ENCODE results near the gene KIF16B.

Gene KIF16B

DNA sequence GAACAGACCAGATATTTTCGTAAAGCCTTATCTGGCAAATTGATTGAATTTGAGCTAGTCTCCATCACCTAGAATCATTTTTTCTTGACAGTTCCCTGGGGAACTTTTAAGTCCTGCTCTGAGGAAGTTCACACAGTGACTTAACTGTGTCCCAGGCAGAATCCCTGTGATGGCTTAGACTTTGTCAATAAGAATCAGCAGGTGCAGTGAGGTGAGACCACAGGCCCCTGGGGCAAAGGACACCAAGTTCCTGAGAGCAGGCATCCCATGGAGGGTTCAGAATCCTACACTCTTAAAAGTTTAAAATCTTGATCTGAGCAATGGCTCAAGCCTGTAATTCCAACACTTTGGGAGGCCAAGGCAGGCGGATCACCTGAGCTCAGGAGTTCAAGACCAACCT lies 13.0 kb downstream of the KIF16B start:
- POLR2A ChIA-PET, result no interaction called here
- no peak overlapping the region for H3K27ac ChIP-seq (ENCODE audit: extremely low read depth, low read depth, low read length)

DNA sequence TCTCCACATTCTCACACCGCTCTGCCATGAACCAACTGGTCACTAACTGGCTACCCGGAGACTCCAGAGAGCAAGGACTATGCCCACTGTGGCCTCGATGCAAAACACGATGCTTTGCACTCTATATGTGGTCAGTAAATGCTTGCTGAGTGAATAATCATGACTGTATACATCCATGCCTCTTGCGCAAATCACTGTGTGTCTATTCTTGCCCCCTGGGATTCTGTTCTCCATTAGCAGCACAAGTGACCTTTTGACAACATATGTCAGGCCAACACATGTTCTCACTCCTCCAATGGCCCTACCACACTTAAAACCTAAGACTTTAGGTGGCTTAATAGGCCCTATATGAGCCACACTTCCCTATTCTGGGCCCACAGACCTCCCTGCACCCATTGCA lies 16.9 kb downstream of the KIF16B start:
- Histone ChIP-seq H3K27ac (ENCODE audit: extremely low read depth, low read depth, low read length) (no peak overlapping the region), H3K36me3 (ENCODE audit: control insufficient read depth in 2 of 2, insufficient read depth in 1 of 2, low read length in 2 of 2) (no peaks in the 10 kb centered on the region), H3K4me3 (ENCODE audit: low read depth, low read length) (no peak overlapping the region), H3K4me1 (ENCODE audit: control insufficient read depth, insufficient read depth, low read length) (peaks cover 3% of the 10 kb centered on the region; the same call in 1 of the 2 replicates), H3K9me3 (ENCODE audit: control insufficient read depth, insufficient read depth, low read depth, low read length) (no peaks in the 10 kb centered on the region)
- CTCF ChIA-PET, result no interaction called here
- TF ChIP-seq HOXD13 (CRISPR knock-in tag; IDR thresholded peaks at IDR 0.05; ENCODE audit: borderline replicate concordance), result no peak
- no peak for TF ChIP-seq ZNF658 (tag by site-specific recombination; IDR thresholded peaks at IDR 0.05)
- POLR2A ChIA-PET, result interaction anchor here (0.6 kb wide), 1 partner anchor 19 kb away, joined by 3 read pairs; no protein-coding TSS in a partner anchor

More for the DNA sequence above, 13.0 kb downstream of the KIF16B start:
- CTCF ChIA-PET, result interaction anchor here (0.6 to 0.9 kb wide), 3 partner anchors 41 to 802 kb away, joined by 3 to 5 read pairs (median 3); no protein-coding TSS in a partner anchor
- Histone ChIP-seq H3K4me3 (ENCODE audit: low read depth, low read length) (no peak overlapping the region), H3K4me1 (ENCODE audit: control insufficient read depth, insufficient read depth, low read length) (peaks cover 2% of the 10 kb centered on the region; the same call in 1 of the 2 replicates), H3K36me3 (ENCODE audit: control insufficient read depth in 2 of 2, insufficient read depth in 1 of 2, low read length in 2 of 2) (no peaks in the 10 kb centered on the region), H3K9me3 (ENCODE audit: control insufficient read depth, insufficient read depth, low read depth, low read length) (no peaks in the 10 kb centered on the region)
- TF ChIP-seq ZNF426 (tag by site-specific recombination; IDR thresholded peaks at IDR 0.05), result no peak
- peak; percentile 70 for TF ChIP-seq ZIC2 (tag by site-specific recombination; IDR thresholded peaks at IDR 0.05)

GRCh38 chr20:16555754-16556153 lies 17.5 kb downstream of the KIF16B start:
- ChIA-PET CTCF (no interaction called here), POLR2A (interaction anchor here (0.6 kb wide), 1 partner anchor 20 kb away, joined by 3 read pairs; no protein-coding TSS in a partner anchor)
- H3K36me3 ChIP-seq (ENCODE audit: control insufficient read depth in 2 of 2, insufficient read depth in 1 of 2, low read length in 2 of 2), result no peaks in the 10 kb centered on the region
- no peak overlapping the region for H3K4me3 ChIP-seq (ENCODE audit: low read depth, low read length)
- H3K9me3 ChIP-seq (ENCODE audit: control insufficient read depth, insufficient read depth, low read depth, low read length), result no peaks in the 10 kb centered on the region
- no peak for TF ChIP-seq KLF7 (tag by site-specific recombination; IDR thresholded peaks at IDR 0.05; ENCODE audit: borderline replicate concordance)
- no peak overlapping the region for H3K27ac ChIP-seq (ENCODE audit: extremely low read depth, low read depth, low read length)
- peaks cover 3% of the 10 kb centered on the region; the same call in 1 of the 2 replicates for H3K4me1 ChIP-seq (ENCODE audit: control insufficient read depth, insufficient read depth, low read length)

DNA sequence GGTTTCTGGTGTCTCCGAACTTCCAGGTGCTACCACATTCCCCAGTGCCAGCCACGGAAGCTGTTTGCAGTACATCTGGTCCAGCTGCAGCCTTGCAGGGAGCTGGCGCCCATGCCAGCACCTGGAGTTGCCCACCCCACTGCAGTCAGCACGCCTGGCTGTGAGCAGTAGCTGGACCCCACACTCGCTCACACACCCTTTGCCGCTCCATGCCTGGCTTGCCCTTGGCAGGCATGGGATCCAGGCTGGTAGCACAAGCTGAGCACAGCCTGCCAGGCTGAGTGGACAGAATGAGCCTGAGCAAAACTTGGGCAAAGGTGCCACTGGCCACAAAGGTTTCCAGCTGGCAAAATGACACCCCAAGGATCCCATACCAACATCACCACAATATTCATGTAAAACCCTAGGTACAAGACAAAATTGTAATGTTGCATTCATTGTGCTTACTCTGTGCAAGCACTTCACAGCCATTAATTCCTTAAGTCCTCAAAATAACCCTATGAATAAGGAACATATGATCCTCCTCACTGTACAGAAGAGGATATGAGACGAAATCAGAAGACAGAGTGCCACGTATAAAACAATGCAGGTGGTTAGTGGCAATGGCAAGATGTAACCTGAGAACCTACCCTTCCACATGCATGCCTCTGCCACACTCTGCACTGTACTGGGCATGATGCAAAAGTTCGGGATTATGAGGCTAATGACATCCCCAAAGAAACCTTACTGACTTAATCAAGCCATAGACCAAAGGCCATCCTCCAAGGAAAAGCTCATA lies 18.3 kb downstream of the KIF16B start:
- no peak overlapping the region for H3K27ac ChIP-seq (ENCODE audit: extremely low read depth, low read depth, low read length)
- H3K9me3 ChIP-seq (ENCODE audit: control insufficient read depth, insufficient read depth, low read depth, low read length), result no peaks in the 10 kb centered on the region
- POLR2A ChIA-PET, result no interaction called here
- H3K36me3 ChIP-seq (ENCODE audit: control insufficient read depth in 2 of 2, insufficient read depth in 1 of 2, low read length in 2 of 2), result no peaks in the 10 kb centered on the region
- TF ChIP-seq ZSCAN4 (tag by site-specific recombination; IDR thresholded peaks at IDR 0.05) (no peak), ZNF624 (tag by site-specific recombination; IDR thresholded peaks at IDR 0.05) (no peak), ZNF629 (tag by site-specific recombination; IDR thresholded peaks at IDR 0.05) (no peak), ZNF146 (tag by site-specific recombination; IDR thresholded peaks at IDR 0.05) (no peak), ZNF555 (tag by site-specific recombination; conservative IDR thresholded peaks at IDR 0.05) (no peak), ZNF701 (tag by site-specific recombination; IDR thresholded peaks at IDR 0.05) (no peak), ZNF398 (tag by site-specific recombination; IDR thresholded peaks at IDR 0.05) (no peak)
- TF ChIP-seq, protein P1, sequence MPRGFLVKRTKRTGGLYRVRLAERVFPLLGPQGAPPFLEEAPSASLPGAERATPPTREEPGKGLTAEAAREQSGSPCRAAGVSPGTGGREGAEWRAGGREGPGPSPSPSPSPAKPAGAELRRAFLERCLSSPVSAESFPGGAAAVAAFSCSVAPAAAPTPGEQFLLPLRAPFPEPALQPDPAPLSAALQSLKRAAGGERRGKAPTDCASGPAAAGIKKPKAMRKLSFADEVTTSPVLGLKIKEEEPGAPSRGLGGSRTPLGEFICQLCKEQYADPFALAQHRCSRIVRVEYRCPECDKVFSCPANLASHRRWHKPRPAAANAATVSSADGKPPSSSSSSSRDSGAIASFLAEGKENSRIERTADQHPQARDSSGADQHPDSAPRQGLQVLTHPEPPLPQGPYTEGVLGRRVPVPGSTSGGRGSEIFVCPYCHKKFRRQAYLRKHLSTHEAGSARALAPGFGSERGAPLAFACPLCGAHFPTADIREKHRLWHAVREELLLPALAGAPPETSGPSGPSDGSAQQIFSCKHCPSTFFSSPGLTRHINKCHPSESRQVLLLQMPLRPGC (tag by site-specific recombination; IDR thresholded peaks at IDR 0.05), result no peak
- CTCF ChIA-PET, result interaction anchor here (1.2 kb wide), 1 partner anchor 79 kb away, joined by 3 read pairs; no protein-coding TSS in a partner anchor
- no peak overlapping the region for H3K4me3 ChIP-seq (ENCODE audit: low read depth, low read length)
- H3K4me1 ChIP-seq (ENCODE audit: control insufficient read depth, insufficient read depth, low read length), result peaks cover 3% of the 10 kb centered on the region; the same call in 1 of the 2 replicates

All from HEK293 (cell line).